ENCODE data around the gene FAT1.

FAT1 gene

DNA sequence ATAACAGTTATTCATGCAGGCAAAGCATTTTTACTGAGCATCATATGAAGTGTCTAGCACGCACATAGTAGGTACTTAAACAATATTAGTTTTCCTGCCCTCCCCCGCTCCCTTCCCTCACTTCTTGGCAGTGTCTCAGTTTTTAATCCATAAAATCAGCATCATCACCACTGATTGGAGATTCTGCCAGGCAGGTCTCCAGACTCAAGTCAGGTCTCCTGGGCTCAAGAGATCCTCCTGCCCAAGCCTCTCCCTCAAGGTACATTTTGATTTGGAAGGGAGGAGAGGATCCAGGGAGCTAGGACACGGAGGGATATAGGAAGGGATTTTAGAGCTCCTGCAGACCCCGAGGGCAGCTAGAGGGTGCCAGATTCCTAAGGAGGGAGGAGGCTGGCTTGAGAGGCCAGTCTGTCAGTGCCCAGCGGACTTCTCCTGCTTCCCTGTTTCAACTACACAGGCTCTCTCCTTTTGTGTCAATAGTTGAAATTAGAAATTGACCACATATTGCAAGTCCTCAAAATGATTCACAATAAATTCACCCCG lies 4.4 kb upstream of the FAT1 start:
- DNase-seq (ENCODE audit: insufficient read length) (no peak), FAIRE-seq (no peak)
- TF ChIP-seq POLR2A (IDR thresholded peaks at IDR 0.05; ENCODE audit: low read depth, low read length): no peak
- no peak for TF ChIP-seq TAF1 (IDR thresholded peaks at IDR 0.05; ENCODE audit: borderline replicate concordance, low read depth, low read length)
- no peak for TF ChIP-seq POLR2AphosphoS5 (IDR thresholded peaks at IDR 0.05; ENCODE audit: low read depth, low read length)

DNA sequence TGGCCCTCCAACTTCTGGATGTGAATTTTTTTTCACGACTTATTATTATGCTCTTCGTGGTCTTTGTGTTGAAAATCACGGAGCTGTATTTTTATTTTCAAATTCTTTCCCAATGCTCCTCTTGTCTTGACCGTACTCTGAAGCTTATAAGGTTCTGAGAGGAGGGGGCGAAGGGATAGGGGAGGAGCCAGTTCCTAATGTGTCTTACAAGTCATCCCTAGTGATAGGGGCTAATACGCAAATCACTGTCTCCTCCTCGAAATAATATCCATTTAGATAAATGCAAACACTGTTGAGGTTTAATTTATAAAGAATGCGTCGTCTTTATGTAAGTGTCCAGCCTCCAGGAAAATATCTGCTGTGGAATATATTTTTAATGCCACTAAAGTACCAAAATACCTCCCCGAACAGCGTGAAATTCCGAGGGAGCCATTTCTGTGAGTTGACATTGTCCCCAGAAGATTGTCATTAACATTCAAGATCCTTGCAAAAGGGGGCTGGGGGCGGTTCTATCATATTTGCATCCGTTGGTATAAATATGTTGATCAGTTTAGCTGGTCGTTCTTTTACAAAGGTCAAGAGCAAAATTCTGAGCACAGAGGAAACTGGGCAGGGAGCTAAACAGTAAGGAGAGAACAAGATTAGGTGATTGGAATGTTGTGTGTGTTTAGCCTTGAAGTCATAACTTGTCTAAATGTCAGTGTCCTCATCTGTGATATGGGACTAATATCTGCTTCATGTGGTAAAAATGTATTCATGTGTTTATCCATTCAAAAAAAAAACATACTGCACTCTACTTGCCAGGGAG lies 3.7 kb upstream of the FAT1 start:
- FAIRE-seq (no peak), DNase-seq (ENCODE audit: insufficient read length) (no peak)
- no peak for TF ChIP-seq TAF1 (IDR thresholded peaks at IDR 0.05; ENCODE audit: borderline replicate concordance, low read depth, low read length)
- TF ChIP-seq POLR2AphosphoS5 (IDR thresholded peaks at IDR 0.05; ENCODE audit: low read depth, low read length): no peak
- no peak for TF ChIP-seq POLR2A (IDR thresholded peaks at IDR 0.05; ENCODE audit: low read depth, low read length)

DNA sequence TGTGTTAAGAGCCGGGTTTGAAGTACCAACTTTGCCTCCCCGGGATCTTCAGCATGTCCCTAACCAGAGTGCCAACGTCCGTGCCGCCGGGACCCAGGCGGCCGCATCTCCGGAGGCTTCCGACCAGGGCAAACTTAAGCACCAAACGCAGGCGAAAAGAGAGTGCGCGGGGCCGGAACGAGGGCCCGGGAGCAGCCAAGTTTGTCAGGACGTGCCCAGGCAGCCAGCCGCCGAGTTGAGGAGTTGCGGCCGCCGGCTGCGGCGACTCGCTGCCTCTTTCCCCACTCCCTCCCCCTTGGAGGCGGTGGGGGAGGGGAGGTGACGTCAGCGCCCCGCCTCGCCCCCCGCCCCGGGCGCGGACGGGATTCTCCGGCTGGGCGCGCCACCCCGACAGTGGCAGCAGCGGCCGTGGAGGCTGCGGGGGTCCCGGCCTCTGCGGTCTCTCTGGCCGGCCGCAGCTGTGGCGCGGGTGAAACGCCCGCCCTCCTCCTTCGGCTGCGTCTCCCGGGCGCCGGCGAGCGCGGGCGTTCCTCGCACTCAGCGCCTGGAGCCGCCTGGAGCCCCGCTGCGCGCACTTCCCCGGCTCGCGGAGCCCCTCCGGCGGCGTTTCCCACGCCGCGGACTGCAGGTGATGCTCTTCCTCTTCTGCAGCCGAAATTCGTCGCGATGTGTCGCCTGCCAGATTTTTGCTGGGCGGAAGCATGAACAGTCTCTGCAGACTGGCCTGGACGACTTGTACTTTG lies 2.9 kb upstream of the FAT1 start:
- DNase-seq (ENCODE audit: insufficient read length) (no peak), FAIRE-seq (no peak)
- TF ChIP-seq POLR2AphosphoS5 (IDR thresholded peaks at IDR 0.05; ENCODE audit: low read depth, low read length) (no peak), TAF1 (IDR thresholded peaks at IDR 0.05; ENCODE audit: borderline replicate concordance, low read depth, low read length) (no peak), POLR2A (IDR thresholded peaks at IDR 0.05; ENCODE audit: low read depth, low read length) (no peak)

- no peak for TF ChIP-seq TAF1 (IDR thresholded peaks at IDR 0.05; ENCODE audit: borderline replicate concordance, low read depth, low read length)
- no peak for TF ChIP-seq POLR2AphosphoS5 (IDR thresholded peaks at IDR 0.05; ENCODE audit: low read depth, low read length)
- no peak for TF ChIP-seq POLR2A (IDR thresholded peaks at IDR 0.05; ENCODE audit: low read depth, low read length)
- DNase-seq (ENCODE audit: insufficient read length) (no peak), FAIRE-seq (no peak)
These were observed 2.1 kb upstream of the FAT1 start for GRCh38 chr4:186725469-186726425.

DNA sequence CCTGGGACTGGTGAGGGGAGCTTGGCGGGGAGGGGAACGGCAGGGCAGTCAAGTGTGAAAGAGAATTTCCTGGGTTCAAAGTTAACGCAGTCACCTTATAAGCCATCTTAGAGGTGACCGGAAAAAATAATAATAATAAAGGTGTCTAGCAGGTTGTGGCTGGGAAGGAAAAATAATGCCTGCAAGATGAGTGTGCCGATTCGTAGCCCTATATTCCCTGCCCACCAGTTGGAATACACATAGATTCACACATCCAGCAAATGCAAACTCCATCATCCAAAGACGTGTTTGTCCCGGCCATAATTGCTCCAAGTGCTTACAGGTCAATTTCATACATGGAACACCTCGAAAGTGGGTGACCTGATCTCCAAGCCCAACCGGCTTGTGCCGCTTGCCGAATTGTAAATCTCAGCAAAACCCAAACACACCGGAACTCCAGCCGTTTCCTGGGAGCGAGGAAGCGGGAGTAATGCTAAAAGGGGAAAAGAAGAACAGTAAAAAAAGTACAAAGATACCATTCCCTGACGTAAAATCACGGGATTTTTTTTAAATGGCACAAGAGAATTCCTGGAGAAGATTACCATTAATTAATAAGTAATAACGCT lies 1.3 kb upstream of the FAT1 start:
- FAIRE-seq (no peak), DNase-seq (ENCODE audit: insufficient read length) (no peak)
- TF ChIP-seq POLR2AphosphoS5 (IDR thresholded peaks at IDR 0.05; ENCODE audit: low read depth, low read length) (no peak), TAF1 (IDR thresholded peaks at IDR 0.05; ENCODE audit: borderline replicate concordance, low read depth, low read length) (no peak), POLR2A (IDR thresholded peaks at IDR 0.05; ENCODE audit: low read depth, low read length) (no peak)

- FAIRE-seq (no peak), DNase-seq (ENCODE audit: insufficient read length) (no peak)
- no peak for TF ChIP-seq POLR2A (IDR thresholded peaks at IDR 0.05; ENCODE audit: low read depth, low read length)
- no peak for TF ChIP-seq TAF1 (IDR thresholded peaks at IDR 0.05; ENCODE audit: borderline replicate concordance, low read depth, low read length)
- no peak for TF ChIP-seq POLR2AphosphoS5 (IDR thresholded peaks at IDR 0.05; ENCODE audit: low read depth, low read length)
These were observed 605 bp upstream of the FAT1 start for GRCh38 chr4:186724058-186724863.

GRCh38 chr4:186722796-186723291 lies 812 bp downstream of the FAT1 start:
- no peak for DNase-seq (ENCODE audit: insufficient read length)
- TF ChIP-seq POLR2AphosphoS5 (IDR thresholded peaks at IDR 0.05; ENCODE audit: low read depth, low read length) (no peak), TAF1 (IDR thresholded peaks at IDR 0.05; ENCODE audit: borderline replicate concordance, low read depth, low read length) (no peak), POLR2A (IDR thresholded peaks at IDR 0.05; ENCODE audit: low read depth, low read length) (no peak)
- no peak for FAIRE-seq

DNA sequence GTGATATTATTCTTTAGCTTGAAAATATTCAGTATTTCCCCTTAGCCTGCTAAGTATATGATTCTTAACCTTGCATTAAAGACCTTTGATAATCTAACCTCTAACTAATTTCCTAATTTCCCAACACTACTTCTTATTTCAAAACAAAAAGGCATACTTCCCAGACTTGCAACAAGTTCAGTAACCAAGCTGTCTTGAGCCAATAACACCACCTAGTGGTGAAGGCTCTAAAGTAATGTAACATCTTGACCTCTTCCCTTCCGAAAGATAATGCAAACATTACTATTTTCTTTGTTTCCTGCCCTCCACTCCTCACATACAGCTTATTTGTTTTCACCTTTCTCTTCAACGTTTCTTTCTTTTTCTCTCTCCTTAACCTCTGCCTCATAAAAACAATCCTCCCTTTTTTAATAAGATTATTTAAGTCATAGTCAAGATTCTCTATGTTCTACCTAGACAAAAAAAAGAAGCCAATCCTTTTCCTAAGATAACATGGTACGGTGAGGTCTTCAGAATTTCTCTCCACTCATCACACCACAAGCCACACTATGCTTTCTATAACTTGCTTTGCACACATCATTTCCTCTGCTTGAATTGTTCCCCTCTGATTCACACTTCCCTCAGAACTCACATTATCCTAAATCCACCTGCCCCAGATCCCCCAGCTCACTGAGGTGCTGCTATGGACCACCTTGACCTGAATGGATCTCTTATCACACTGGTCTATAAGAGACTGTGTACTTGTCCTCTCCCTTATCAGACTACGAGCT lies 3.5 kb downstream of the FAT1 start:
- TF ChIP-seq TAF1 (IDR thresholded peaks at IDR 0.05; ENCODE audit: borderline replicate concordance, low read depth, low read length): no peak
- TF ChIP-seq POLR2AphosphoS5 (IDR thresholded peaks at IDR 0.05; ENCODE audit: low read depth, low read length): no peak
- no peak for TF ChIP-seq POLR2A (IDR thresholded peaks at IDR 0.05; ENCODE audit: low read depth, low read length)
- DNase-seq (ENCODE audit: insufficient read length) (no peak), FAIRE-seq (no peak)

GRCh38 chr4:186717556-186717955 lies 6.1 kb downstream of the FAT1 start:
- FAIRE-seq (no peak), DNase-seq (ENCODE audit: insufficient read length) (no peak)
- TF ChIP-seq POLR2AphosphoS5 (IDR thresholded peaks at IDR 0.05; ENCODE audit: low read depth, low read length) (no peak), POLR2A (IDR thresholded peaks at IDR 0.05; ENCODE audit: low read depth, low read length) (no peak), TAF1 (IDR thresholded peaks at IDR 0.05; ENCODE audit: borderline replicate concordance, low read depth, low read length) (no peak)
